ENCODE results near the gene HOXC6. TPM values are rescaled to one million over a fixed set of nuclear protein-coding genes. Genes with fewer than 3 reads are reported as not detected.

Gene HOXC6
- total RNA-seq, 4 donors from 2014 or later, result 0.21 to 1.1 (median 0.30) TPM; not detected in 1

- H3K36me3 ChIP-seq, result no peaks in the 10 kb centered on the region
- no peak for DNase-seq
- H3K4me3 ChIP-seq, result peak overlapping the region in 1 of 4 donors; percentile 23
- peaks cover 15 to 100% (median 47%) of the 10 kb centered on the region in 4 donors for H3K27me3 ChIP-seq
- peaks cover 5 to 50% (median 14%) of the 10 kb centered on the region in 3 donors for H3K4me1 ChIP-seq
- 35 to 38% methylated on average over 17 to 36 of the region's 36 CpGs for WGBS, 2 donors
- no peaks in the 10 kb centered on the region for H3K9me3 ChIP-seq
- H3K27ac ChIP-seq, result no peak overlapping the region
- intact Hi-C loops (cut with DNase I), result no loop called here
- TF ChIP-seq POLR2A (IDR thresholded peaks at IDR 0.05), result no peak
- TF ChIP-seq, protein P1, sequence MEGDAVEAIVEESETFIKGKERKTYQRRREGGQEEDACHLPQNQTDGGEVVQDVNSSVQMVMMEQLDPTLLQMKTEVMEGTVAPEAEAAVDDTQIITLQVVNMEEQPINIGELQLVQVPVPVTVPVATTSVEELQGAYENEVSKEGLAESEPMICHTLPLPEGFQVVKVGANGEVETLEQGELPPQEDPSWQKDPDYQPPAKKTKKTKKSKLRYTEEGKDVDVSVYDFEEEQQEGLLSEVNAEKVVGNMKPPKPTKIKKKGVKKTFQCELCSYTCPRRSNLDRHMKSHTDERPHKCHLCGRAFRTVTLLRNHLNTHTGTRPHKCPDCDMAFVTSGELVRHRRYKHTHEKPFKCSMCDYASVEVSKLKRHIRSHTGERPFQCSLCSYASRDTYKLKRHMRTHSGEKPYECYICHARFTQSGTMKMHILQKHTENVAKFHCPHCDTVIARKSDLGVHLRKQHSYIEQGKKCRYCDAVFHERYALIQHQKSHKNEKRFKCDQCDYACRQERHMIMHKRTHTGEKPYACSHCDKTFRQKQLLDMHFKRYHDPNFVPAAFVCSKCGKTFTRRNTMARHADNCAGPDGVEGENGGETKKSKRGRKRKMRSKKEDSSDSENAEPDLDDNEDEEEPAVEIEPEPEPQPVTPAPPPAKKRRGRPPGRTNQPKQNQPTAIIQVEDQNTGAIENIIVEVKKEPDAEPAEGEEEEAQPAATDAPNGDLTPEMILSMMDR (IDR thresholded peaks at IDR 0.05), result no peak
These were observed 13.7 kb upstream of the HOXC6 start for GRCh38 chr12:54014377-54015017.

GRCh38 chr12:54015018-54015931 lies 13.0 kb upstream of the HOXC6 start:
- intact Hi-C loops (cut with DNase I), result no loop called here
- Histone ChIP-seq H3K27me3 (peaks cover 15 to 100% (median 40%) of the 10 kb centered on the region in 4 donors), H3K9me3 (no peaks in the 10 kb centered on the region), H3K36me3 (no peaks in the 10 kb centered on the region), H3K4me3 (no peak overlapping the region), H3K27ac (no peak overlapping the region), H3K4me1 (peaks cover 3 to 53% (median 11%) of the 10 kb centered on the region in 3 donors)
- 37 to 51% methylated on average over 17 of the region's 23 CpGs for WGBS, 2 donors
- TF ChIP-seq, protein P1 (IDR thresholded peaks at IDR 0.05), result no peak
- no peak for TF ChIP-seq POLR2A (IDR thresholded peaks at IDR 0.05)
- no peak for DNase-seq

- Histone ChIP-seq H3K27ac (no peak overlapping the region), H3K9me3 (no peaks in the 10 kb centered on the region), H3K27me3 (peaks cover 15 to 100% (median 36%) of the 10 kb centered on the region in 4 donors), H3K4me1 (peaks cover 3 to 51% (median 11%) of the 10 kb centered on the region in 3 donors), H3K4me3 (no peak overlapping the region), H3K36me3 (no peaks in the 10 kb centered on the region)
- TF ChIP-seq, protein P1 (IDR thresholded peaks at IDR 0.05), result no peak
- no peak for TF ChIP-seq POLR2A (IDR thresholded peaks at IDR 0.05)
- WGBS, 2 donors, result 27 to 42% methylated on average over 3 of the region's 3 CpGs
- DNase-seq, result no peak
- intact Hi-C loops (cut with DNase I), result no loop called here
These were observed 12.2 kb upstream of the HOXC6 start for GRCh38 chr12:54016051-54016450.

- Histone ChIP-seq H3K4me3 (peak overlapping the region; percentile 42 to 64 (median 50)), H3K27me3 (peaks cover 15 to 100% (median 35%) of the 10 kb centered on the region in 4 donors), H3K27ac (no peak overlapping the region), H3K36me3 (no peaks in the 10 kb centered on the region), H3K9me3 (no peaks in the 10 kb centered on the region), H3K4me1 (peaks cover 3 to 51% (median 11%) of the 10 kb centered on the region in 3 donors)
- intact Hi-C loops (cut with DNase I), result no loop called here
- 3 to 6% methylated on average over 10 to 16 of the region's 25 CpGs for WGBS, 2 donors
- no peak for DNase-seq
- TF ChIP-seq, protein P1 (IDR thresholded peaks at IDR 0.05), result no peak
- TF ChIP-seq POLR2A (IDR thresholded peaks at IDR 0.05), result no peak
These were observed 11.7 kb upstream of the HOXC6 start for GRCh38 chr12:54016478-54016964.

Data from esophagus squamous epithelium (tissue), 5 donors.